ENCODE data around the gene ZCCHC18.
"Not testable (repeated sequence)": the region's sequence is repeated elsewhere in the genome, so short reads cannot be mapped to it uniquely, and the experiment has no call there.

The ZCCHC18 gene

GRCh38 chrX:104085919-104086318, 26.4 kb upstream of the ZCCHC18 start:
- TF ChIP-seq CTCF (IDR thresholded peaks at IDR 0.05; ENCODE audit: insufficient read depth, low read length, missing control alignments) = no peak
- DNase-seq (ENCODE audit: low read depth, low spot score) = no peak
- H3K4me3 ChIP-seq (ENCODE audit: low read depth, low read length) = no peak overlapping the region
- ChIA-PET CTCF (interaction anchor here (2.0 kb wide), 1 partner anchor 13 kb away, joined by 4 read pairs; no protein-coding TSS in a partner anchor), POLR2A (no interaction called here)

DNA sequence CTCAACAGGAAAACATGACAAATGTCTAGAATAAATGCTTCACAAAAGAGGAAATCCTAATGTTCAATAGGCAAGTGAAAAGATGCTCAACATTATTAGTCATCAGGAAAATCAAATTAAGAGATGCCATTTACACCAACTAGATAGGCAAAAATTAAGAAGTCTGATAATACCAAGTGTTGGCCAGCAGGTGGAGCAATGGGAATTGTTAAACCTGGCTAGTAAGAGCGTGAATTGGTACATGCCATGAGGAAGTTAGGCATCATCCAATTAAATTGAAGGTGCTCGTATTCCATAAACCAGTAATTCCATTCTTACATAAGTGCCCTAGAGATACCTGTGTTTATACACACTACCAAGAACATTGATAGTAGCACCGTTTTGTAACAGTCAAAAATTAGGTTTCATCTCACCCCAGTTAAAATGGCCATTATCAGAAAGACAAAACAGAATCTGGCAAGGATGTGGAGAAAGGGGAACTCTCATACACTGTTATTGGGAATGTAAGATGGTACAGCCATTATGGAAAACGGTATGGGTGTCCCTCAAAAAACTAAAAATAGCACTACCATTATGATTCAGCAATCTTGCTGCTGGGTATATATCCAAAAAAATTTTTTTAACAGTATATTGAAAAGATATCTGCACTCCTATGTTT, 14.0 kb upstream of the ZCCHC18 start:
- H3K4me3 ChIP-seq (ENCODE audit: low read depth, low read length) = no peak overlapping the region
- TF ChIP-seq CTCF (IDR thresholded peaks at IDR 0.05; ENCODE audit: insufficient read depth, low read length, missing control alignments) = peak; percentile 37
- DNase-seq (ENCODE audit: low read depth, low spot score) = peak; percentile 21
- CTCF ChIA-PET = interaction anchor here (1.1 to 3.0 kb wide), 6 partner anchors 13 to 68 kb away, joined by 3 to 21 read pairs (median 8); partner anchors contain the start of genes FAM199X and ZCCHC18
- POLR2A ChIA-PET = no interaction called here

- no peak overlapping the region for H3K4me3 ChIP-seq (ENCODE audit: low read depth, low read length)
- DNase-seq (ENCODE audit: low read depth, low spot score) = no peak
- TF ChIP-seq CTCF (IDR thresholded peaks at IDR 0.05; ENCODE audit: insufficient read depth, low read length, missing control alignments) = no peak
- POLR2A ChIA-PET = no interaction called here
- CTCF ChIA-PET = interaction anchor here (1.1 to 3.0 kb wide), 6 partner anchors 14 to 68 kb away, joined by 3 to 21 read pairs (median 8); partner anchors contain the start of genes FAM199X and ZCCHC18
Measured at GRCh38 chrX:104098919-104099318, 13.4 kb upstream of the ZCCHC18 start.

- POLR2A ChIA-PET = no interaction called here
- no peak for DNase-seq (ENCODE audit: low read depth, low spot score)
- CTCF ChIA-PET = no interaction called here
- H3K4me3 ChIP-seq (ENCODE audit: low read depth, low read length) = no peak overlapping the region
- no peak for TF ChIP-seq CTCF (IDR thresholded peaks at IDR 0.05; ENCODE audit: insufficient read depth, low read length, missing control alignments)
Measured at GRCh38 chrX:104104676-104105075, 7.6 kb upstream of the ZCCHC18 start.

DNA sequence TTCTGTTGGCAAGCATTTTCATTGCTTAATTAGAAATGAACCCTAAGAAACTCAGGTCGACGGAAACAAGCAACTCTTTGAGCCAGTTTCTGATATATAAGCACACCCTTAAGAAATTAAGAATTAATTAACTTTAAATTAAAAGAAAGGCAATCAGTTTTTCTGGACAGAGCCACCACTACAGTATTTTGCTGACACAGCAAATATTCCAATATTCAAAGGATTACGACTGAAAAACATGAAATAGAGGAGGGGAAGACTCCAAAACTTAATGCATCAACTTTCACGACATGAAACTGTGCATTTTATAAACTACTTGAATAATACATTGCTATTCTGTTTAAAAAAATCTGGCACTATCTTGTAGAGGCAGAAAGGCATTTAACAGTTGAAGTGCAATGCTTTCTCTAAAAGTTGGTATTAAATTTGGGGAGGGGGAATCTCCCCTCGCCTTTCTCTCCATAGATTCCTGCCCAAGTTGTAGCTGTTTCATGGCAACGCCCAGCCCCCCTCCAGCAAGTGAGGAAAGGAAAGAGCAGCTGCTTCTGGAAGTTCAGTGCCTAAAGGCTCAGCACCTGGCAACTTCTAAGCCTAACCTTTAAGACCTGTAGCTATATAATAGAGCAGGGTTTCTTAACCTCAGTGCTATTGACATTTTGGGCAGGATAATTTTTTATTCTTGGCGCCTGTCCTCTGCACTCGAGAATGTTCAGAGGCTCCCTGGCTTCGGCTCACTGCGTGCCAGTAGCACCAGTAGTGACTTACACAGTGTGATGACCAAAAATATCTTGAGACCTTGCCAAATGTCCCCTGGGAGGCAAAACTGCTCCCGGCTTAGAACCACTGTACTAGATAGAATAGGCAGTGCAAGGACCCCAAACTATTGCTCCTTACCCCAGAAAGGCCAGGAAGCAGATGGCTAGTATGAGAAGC, 6.7 kb upstream of the ZCCHC18 start:
- POLR2A ChIA-PET = no interaction called here
- no peak overlapping the region for H3K4me3 ChIP-seq (ENCODE audit: low read depth, low read length)
- DNase-seq (ENCODE audit: low read depth, low spot score) = no peak
- CTCF ChIA-PET = no interaction called here
- no peak for TF ChIP-seq CTCF (IDR thresholded peaks at IDR 0.05; ENCODE audit: insufficient read depth, low read length, missing control alignments)

DNA sequence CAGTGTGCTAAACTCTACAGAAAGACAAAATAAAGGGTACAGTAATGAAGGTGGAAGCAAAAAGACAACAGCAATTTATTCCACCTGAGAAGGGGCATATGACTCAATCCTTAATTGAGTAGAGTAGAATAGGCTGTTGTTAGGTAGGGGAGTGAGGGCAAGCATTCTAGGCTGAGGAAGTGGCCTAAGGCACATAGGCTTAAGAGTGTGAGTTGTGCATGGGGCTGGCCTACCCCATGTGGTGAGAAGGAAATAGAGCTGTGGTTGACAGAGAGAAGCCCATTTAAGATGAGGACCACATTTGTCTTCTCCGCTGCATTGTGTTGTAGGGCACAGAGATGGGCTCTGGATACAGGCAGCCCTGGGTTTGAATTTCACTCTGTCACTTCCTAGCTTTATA, 3.4 kb upstream of the ZCCHC18 start:
- no peak overlapping the region for H3K4me3 ChIP-seq (ENCODE audit: low read depth, low read length)
- DNase-seq (ENCODE audit: low read depth, low spot score) = no peak
- TF ChIP-seq CTCF (IDR thresholded peaks at IDR 0.05; ENCODE audit: insufficient read depth, low read length, missing control alignments) = no peak
- POLR2A ChIA-PET = no interaction called here
- CTCF ChIA-PET = no interaction called here

- CTCF ChIA-PET = interaction anchor here (1.2 kb wide), 1 partner anchor 25 kb away, joined by 3 read pairs; no protein-coding TSS in a partner anchor
- H3K4me3 ChIP-seq (ENCODE audit: low read depth, low read length); POLR2A ChIA-PET; DNase-seq (ENCODE audit: low read depth, low spot score): not testable (repeated sequence)
Measured at GRCh38 chrX:104110491-104111240, 1.7 kb upstream of the ZCCHC18 start.
